Osteocyte (in vitro differentiated cells): Measurements from ENCODE around the gene RAPGEF4. TPM values are rescaled to one million over a fixed set of nuclear protein-coding genes. Genes with fewer than 3 reads are reported as not detected.

ENCODE experiments used
- DNase-seq: peaks from one replicate; pipeline ENCODE4 v3.0.0; 2021; ENCODE audit warnings: mixed read lengths; ENCODE audit not compliant: unreplicated experiment; ENCODE audit errors: extremely low spot score
- H3K27ac Mint-ChIP-seq: one replicate; pipeline ENCODE4 v1.8.0; 2021; ENCODE audit warnings: mild to moderate bottlenecking, mixed read lengths; ENCODE audit not compliant: unreplicated experiment
- H3K27me3 Mint-ChIP-seq: one replicate; pipeline ENCODE4 v1.8.0; 2021; ENCODE audit warnings: mixed read lengths; ENCODE audit not compliant: unreplicated experiment
- H3K36me3 Mint-ChIP-seq: one replicate; pipeline ENCODE4 v1.8.0; 2021; ENCODE audit warnings: mixed read lengths; ENCODE audit not compliant: unreplicated experiment
- H3K4me1 Mint-ChIP-seq: one replicate; pipeline ENCODE4 v1.8.0; 2021; ENCODE audit warnings: mixed read lengths; ENCODE audit not compliant: unreplicated experiment
- H3K4me3 Mint-ChIP-seq: one replicate; pipeline ENCODE4 v1.8.0; 2021; ENCODE audit warnings: mild to moderate bottlenecking, moderate library complexity, mixed read lengths; ENCODE audit not compliant: unreplicated experiment
- H3K9me3 Mint-ChIP-seq: one replicate; pipeline ENCODE4 v1.8.0; 2021; ENCODE audit warnings: mixed read lengths; ENCODE audit not compliant: unreplicated experiment
- CTCF ChIP-seq: fragments of 200-600 bp; sonication (generic); IDR thresholded peaks from 2 replicates; pipeline ENCODE4 v1.5.0; 2021; ENCODE audit warnings: antibody characterized with exemption, mild to moderate bottlenecking, moderate library complexity
- total RNA-seq: library from RNA; stranded (reverse); gene quantifications from 2 replicates; pipeline ENCODE4 v1.2.1, GENCODE V29; 2021

The RAPGEF4 gene
- total RNA-seq, 1 donor from 2014 or later = 0.91 TPM

DNA sequence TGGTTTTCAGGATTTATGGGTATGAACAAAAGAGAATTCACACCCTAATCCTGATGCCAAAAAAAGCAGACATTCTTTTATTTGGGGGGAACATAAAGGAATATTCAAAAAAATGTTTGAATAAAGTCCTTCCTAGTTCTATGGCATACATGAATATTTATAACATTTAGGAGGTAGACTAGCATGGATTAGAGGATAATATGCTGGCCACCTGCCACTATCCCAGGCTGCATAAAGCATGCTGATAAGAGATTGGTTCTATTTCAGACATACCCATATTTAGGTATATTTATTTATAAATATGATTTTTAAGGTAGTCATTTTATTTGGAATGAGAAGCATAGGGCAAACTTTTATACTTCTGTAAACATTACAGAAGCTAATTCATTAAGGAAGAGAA, 305.1 kb downstream of the RAPGEF4 start:
- no peaks in the 10 kb centered on the region for H3K27me3 Mint-ChIP-seq
- H3K4me3 Mint-ChIP-seq = no peak overlapping the region
- H3K27ac Mint-ChIP-seq = no peak overlapping the region
- no peaks in the 10 kb centered on the region for H3K36me3 Mint-ChIP-seq
- DNase-seq = no peak
- no peaks in the 10 kb centered on the region for H3K9me3 Mint-ChIP-seq
- no peak for TF ChIP-seq CTCF
- peaks cover 14% of the 10 kb centered on the region for H3K4me1 Mint-ChIP-seq

DNA sequence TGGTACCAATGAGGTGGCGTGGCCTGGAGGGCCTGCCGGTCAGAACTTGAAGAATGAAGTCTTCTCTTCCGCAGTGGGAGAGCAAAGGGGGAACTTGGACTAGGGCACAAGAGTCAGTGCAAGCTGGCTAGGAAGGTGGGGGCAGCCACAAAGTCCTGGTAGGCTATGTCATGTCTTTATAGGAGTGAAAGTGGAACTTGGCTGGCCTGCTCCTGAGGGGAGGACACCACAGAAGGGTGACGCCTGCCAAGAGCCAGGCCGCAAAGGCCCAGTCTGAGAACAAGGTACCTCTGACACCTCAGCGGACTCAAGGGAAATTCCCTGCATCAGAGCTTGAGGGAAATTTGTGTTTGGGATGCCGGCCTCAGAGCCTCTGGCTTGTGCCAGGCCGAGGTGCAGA, 307.8 kb downstream of the RAPGEF4 start:
- no peak overlapping the region for H3K27ac Mint-ChIP-seq
- no peaks in the 10 kb centered on the region for H3K36me3 Mint-ChIP-seq
- no peaks in the 10 kb centered on the region for H3K27me3 Mint-ChIP-seq
- DNase-seq = no peak
- peaks cover 30% of the 10 kb centered on the region for H3K4me1 Mint-ChIP-seq
- no peak for TF ChIP-seq CTCF
- H3K9me3 Mint-ChIP-seq = no peaks in the 10 kb centered on the region
- H3K4me3 Mint-ChIP-seq = no peak overlapping the region

DNA sequence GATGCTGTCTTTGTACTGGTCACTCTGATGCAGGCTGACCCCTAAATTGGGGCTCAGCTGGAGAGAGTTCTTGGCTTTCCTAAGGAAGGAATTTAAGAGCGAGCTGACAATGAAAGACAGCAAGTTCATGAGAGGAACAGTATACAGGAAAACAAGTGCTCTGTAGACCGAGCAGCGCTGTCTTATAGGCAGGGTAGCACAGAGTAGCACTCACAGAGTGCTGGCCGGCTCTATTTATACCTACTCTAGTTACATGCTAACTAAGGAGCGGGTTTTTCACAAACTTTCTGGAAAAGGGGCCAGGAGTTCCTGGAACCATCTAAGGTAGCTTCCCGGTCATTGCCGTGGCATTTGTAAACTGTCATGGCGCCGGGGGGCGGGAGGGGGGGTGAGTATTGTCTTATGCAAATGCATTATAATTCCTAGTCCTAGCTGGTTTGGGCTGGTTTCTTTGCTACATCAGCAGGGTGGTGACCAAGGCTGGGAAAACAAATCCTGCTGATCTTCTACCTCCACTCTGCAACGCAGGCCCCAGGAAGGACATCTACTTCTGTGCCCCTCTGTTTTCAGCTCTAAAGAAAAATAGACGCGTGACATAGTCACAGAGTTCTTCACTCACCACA, 308.4 kb downstream of the RAPGEF4 start:
- H3K27me3 Mint-ChIP-seq = no peaks in the 10 kb centered on the region
- H3K27ac Mint-ChIP-seq = no peak overlapping the region
- H3K4me3 Mint-ChIP-seq = no peak overlapping the region
- DNase-seq = no peak
- peaks cover 35% of the 10 kb centered on the region for H3K4me1 Mint-ChIP-seq
- no peak for TF ChIP-seq CTCF
- no peaks in the 10 kb centered on the region for H3K36me3 Mint-ChIP-seq
- no peaks in the 10 kb centered on the region for H3K9me3 Mint-ChIP-seq

DNA sequence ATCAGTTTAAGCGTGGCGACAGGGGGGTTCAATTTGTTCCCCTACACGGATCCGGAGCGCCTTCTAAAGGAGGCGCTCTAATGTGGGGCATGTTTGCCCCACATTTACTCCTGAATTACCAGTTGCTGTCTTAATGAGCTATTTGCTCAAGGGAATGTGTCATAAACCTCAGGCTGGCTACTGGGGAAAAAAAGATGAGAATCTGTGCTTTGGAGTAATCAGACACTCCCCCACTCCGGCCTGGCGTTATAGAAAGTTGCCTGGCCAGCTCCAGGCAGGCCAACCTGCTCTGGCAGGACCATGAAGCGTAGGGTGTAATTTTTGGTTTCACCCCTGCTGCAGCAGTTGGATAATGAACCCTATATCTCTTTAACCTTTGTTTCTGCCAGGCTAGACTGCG, 309.0 kb downstream of the RAPGEF4 start:
- Mint-ChIP-seq H3K9me3 (no peaks in the 10 kb centered on the region), H3K27ac (no peak overlapping the region)
- no peak for DNase-seq

DNA sequence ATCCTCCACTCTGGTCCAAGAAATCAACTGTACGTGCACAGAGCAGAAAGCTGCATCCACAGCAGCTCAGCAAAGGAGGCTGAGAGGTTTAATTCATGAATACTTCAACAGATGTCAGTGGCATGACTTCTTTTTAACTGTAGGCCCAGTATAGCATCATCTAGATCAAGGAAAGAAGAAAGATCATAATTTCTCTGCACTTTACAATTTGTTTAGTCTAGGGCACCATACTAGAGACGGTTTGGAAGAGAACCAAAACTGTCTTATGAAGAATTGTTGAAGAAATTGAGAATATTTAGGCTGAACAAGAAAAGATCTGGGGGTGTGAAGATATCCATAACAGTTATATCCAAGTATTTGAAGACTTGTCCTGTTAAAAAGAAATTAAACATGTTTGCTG, 309.5 kb downstream of the RAPGEF4 start:
- no peak for DNase-seq
- Mint-ChIP-seq H3K27me3 (no peaks in the 10 kb centered on the region), H3K36me3 (no peaks in the 10 kb centered on the region), H3K9me3 (no peaks in the 10 kb centered on the region), H3K27ac (no peak overlapping the region), H3K4me1 (peaks cover 45% of the 10 kb centered on the region), H3K4me3 (no peak overlapping the region)
- TF ChIP-seq CTCF = no peak

More for the DNA sequence above, 309.0 kb downstream of the RAPGEF4 start:
- H3K36me3 Mint-ChIP-seq = no peaks in the 10 kb centered on the region
- no peaks in the 10 kb centered on the region for H3K27me3 Mint-ChIP-seq
- no peak for TF ChIP-seq CTCF
- H3K4me3 Mint-ChIP-seq = no peak overlapping the region
- peaks cover 40% of the 10 kb centered on the region for H3K4me1 Mint-ChIP-seq
